Right forelimb (tissue), 1 donor: Measurements from ENCODE around the gene FEM1C.
"Not testable (repeated sequence)": the region's sequence is repeated elsewhere in the genome, so short reads cannot be mapped to it uniquely, and the experiment has no call there.

Experiments
- DNase-seq: peaks from one replicate; pipeline ENCODE4 v3.0.0-alpha.2; 2018

The FEM1C gene

DNA sequence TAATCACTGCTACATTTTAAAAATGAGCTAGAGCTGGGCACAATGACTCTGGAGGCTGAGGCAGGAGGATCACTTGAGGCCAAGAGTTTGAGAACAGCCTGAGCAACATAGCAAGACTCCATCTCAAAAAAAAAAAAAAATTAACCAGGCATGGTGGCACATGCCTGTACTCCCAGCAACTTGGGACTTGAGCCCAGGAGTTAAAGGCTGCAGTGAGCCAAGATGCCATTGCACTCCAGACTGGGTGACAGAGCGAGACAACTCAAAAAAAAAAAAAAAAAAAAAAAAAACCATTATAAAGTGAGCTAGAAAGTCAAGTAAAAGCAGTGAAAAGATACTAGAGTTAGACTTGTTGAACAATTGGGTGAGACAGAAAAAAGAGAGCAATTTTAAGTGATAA is 28.2 kb downstream of the FEM1C start:
- DNase-seq = no peak

DNA sequence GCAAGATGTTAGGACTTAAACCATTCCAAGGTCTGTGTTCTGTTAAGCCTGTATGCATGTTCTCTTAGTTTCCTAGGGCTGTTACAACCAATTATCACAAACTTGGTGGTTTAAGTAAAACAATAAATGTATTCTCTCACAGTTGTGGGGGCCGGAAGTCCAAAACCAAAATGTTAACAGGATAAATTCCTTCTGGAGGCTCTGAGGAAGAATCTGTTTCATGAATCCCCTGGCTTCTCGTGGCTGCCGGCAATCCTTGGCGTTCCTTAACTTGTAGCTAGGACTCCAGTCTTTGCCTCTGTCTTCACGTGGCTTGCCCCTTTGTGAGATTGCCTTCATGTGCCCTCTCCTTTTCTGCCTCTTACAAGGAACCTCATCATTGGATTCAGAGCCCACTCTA is 30.4 kb downstream of the FEM1C start:
- DNase-seq = no peak

DNA sequence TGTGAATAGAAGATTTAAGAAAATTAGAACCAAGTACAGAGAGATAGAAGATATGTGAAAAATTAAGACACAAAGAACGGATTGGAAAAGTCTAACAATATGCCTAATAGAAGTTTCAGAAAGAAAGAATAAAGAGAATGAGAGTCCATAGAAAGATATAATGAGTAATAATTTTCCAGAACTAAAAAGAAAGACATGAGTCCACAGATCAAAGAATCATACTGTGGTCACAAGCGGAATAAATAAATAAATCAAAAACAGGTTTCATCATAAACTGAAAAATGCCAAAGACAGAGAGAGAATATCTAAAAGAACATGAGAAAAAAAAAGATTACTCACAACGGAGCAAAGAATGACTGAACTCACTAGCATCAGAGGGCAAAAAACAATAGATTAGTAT is 32.9 kb downstream of the FEM1C start:
- no peak for DNase-seq

DNA sequence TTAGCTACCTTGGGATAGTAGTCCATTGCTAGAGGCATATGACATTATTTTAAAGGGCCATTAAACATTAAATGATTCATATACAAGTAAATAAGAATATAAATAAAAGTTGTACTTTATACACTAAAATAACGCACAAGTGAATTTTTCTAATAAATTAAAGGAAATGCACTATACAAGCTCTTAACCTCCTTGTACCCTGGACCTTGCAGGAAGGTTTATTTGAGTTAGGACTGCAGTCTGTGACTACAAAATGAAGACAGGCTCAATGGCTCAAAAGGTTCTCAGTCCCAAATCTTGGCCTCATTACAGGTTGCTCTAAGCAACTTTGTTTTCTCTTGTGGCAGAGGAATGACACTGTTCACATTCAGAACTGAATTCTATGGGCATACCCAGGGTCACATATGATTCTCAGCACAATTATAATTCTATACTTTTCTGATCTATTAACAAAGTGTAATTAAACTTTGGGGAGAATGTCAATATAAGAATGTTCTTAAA is 34.4 kb downstream of the FEM1C start:
- no peak for DNase-seq

DNA sequence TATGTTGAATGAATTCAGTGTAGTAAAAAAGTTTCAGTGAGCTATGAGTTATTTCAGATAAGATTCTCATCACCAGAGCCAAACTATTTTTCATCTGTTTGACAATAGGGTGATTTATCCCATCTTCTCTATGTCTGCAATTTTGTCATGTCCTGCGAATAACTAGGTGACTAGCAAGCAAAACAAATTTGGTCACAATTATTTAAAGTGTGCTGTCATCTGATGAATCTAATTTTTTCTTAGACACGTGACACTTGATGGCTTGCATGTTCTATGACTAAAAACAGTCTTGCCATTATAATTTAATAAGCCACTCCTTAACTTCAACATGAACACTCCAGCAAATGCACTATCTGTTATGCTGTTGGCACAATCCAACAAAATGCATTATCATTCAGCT is 35.0 kb downstream of the FEM1C start:
- no peak for DNase-seq

DNA sequence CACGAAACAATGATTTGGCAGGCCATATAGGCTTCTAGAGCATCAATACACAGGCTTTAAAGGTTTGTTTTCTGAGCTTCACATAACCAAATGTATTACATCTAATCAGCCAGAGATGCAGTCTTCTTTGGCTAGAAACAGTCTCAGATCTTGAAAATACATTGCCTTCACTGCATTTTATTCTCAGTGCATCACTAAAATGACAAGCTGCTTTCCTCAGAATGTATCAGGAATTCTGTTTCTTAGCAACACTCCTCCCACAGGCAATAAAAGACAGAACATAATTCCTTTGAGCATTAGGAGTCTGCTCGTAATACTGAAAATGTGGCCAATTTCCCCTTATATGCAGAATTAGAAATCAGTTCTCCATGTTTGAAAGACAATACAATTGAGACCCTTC is 36.9 kb downstream of the FEM1C start:
- DNase-seq = no peak

DNA sequence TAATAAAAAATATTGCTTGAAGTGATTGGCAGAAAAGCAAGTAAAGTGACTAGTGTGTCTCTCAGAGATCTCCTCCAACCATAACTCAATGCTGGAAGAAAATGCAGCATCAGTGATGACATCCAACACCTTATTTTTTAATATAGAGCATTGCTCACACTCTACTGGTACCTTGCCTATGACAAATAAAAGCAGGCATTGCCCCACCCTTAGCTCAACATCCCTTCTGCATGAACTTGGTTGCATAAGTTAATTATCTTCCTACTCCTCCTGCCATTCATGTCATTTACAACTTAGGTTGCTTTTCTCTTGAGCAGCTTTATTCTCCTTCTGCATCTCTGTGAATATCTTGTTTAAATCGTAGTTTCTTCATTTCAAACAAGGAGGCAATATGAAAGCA is 41.2 kb downstream of the FEM1C start:
- DNase-seq = no peak

DNA sequence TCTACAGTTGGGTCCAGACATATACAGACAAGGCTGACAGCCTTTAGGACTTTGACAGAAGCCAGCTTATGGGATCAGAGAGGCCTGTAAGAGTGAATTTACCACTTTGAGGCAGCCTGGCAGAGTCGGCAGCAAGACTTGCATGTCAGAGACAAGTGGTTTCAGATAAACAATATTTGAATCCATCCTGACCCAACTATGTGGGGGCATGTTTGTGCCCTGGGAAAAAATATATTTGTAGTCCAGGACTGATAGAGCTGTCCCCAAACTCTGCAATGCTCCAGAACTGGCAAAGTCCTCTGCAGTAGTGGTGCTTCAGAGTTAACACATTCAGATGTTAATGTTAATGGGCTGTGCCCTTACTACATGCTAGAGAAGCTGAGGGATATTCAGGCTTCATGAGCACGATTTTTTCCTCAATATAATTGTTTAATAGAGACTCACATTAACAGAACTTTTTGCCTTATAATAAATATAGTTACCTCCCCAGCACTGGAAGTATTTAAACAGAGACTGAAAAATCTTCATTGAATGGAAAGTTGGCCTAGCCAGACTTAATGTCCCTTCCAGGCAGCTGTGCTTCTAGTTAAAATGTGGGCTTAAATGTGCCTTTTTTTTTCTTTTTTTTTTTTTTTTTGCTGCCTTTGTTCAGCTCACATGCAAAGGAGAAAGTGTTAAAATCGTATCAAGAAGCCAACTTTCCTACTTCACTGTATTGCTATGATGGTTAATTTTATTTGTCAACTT is 42.9 kb downstream of the FEM1C start:
- no peak for DNase-seq

DNA sequence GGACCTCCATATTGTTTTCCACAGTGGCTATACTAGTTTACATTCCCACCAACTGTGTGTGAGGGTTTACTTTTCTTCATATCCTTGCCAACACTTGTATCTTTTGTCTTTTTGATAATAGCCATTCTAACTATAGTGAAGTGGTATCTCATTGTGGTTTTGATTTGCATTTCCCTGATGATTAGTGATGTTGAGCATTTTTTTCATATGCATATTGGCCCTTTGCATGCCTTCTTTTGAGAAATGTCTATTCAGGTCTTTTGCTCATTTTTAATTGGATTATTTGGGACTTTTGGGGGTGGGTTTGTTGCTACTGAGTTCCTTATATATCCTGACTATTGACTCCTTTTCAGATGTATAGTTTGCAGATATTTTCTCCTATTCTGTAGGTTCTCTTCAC is 44.4 kb downstream of the FEM1C start:
- no peak for DNase-seq

DNA sequence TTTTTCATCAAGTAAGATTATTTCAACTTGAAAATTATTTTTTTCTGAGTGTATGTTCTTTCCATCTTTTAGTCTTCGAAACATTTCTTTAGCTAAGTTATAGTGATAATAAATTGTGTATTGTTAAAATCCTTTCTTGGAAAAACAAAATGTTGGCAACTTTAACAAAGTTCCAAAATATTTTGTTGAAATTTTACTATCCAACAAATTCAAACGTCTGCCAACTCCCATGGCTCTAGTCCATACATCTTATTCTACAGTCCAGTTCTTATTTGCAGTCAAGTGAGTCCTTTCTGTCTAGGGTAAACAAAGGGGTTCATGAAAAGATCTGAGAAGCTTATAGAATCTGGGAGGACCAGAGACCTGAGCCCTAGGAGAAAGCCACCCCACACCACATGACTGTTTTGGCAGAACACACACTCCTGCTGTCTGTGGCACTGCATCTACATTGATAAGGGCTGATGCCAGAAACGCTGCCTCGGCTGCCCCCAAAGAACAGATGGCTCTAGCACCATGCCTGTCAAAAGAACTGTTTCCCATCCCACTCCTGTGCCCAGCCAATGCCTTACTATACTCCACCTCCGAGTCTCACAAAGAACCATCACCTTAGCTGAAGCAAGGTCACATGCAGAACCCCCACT is 47.5 kb downstream of the FEM1C start:
- no peak for DNase-seq

DNA sequence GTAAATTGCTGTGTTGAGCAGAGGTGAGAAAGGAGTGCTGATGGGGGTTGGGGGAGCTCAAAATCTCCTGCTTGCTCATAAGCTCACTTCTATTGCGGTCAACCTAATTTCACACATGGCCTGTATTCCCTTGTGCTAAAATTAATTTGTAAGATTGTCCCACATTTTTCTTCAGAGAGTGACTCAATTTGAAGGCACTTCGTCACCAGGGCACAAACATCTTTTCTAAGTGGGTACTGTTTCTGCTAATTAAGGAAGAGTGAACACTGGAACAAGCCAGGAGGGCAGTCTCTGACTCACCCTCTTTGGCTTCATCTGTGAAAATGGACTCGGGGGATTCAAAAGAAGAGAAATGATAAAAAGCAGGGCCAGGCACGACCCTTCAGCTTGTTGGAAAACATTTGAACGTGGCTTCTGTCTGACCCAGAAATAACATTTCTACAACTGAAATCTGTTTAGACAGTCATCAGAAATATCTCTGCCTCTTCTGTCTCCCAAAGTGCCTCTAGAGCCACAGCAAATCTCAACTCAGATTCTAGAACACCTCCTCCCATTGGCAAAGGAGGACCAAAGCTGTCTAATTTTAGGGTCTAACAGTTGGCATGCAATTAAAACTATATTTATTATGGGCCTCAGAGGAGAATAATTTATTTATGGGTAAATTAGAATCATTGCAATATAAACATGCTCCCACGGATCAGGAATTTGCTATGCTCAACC is 49.8 kb downstream of the FEM1C start:
- no peak for DNase-seq

DNA sequence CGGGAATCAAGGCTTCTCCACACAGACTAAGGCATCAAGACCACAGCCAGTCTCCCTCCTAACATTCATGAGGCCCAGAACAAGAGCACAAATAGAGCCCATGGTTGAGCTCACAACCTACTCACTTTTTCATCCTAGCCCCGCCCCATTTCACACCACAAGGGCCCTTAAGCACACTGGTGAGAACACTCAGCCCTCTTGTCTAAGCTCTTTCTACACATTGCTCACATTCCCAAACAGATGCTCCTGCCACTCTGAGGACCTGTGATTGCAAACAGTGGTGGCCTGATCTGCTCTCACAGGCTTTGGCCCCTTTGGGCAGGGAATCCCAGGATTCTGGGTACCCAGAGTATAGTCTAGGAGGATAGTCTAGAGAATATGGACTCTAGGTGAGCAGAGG is 54.0 kb downstream of the FEM1C start:
- DNase-seq = no peak

DNA sequence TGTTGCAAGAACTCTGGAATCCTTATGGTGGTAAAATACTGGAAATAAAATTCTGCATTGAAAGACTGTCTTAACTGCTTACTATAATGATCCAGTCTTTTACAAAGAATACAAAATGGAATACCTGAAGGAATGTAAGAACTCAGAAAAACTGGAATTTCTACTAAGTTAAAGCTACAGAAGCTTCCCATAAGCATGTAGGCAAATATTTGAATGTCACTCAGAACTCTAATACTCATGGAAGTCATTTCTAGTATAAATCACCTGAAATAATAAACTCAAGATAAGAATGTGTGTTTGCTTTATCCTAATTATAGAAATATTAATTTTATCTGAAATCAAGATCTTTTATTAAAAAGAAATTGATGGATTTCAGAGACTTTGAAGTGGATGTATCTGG is 54.8 kb downstream of the FEM1C start:
- no peak for DNase-seq

DNA sequence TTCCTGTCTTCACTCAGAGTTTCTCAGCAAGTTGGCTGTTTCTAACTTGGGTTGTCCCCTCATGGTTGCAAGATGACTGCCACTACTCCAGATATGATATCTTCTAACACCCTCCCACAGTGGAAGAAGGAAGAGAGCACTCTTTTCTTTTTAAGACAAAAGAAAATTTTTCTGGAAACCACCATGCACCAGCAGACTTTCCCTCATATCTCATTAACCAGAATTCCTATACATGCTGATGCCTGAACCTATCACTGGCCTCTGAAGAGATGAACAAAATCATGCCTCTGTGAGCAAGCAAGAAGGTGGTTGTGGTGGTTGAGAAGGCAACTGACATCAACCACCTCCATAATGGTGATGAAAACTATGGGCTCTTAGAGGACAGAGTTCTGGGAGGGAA is 56.8 kb downstream of the FEM1C start:
- no peak for DNase-seq

DNA sequence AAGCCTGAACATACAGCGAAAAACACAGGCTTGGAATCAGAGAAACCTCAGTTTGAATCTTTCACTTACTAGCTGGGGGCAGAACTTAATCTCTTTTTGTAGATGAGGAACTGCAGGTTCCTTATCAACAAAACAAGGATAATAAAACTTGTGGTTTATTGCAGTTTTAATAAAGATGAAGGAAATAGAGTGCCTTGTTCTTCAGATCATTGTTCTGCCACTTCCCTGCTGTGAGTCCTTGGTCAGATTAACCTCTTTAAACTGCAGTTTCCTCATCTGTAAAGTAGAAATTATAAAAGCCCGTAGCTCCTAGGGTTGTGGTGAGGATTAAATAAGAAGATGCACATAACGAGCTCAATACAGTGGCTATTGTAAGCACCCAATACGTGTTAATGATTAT is 57.4 kb downstream of the FEM1C start:
- DNase-seq = no peak

DNA sequence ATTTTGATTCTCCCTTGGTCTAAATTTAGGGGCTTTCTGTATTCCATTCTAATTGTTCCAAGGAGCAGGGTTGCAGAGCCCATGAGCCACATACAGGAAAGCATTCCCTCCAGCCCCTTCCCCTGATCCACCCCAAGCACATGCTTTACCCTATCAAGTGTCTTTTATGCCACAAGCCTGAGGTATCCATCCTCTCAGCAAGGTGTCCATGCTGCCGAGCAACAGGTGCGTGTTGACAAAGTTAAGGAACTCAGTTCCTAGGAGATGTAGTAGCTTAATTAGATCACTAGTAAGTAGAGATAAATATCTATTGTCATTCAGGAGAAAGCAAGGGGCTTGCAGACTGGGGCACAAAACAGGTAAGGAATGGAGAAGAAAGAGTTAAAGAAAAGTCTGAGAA is 57.8 kb downstream of the FEM1C start:
- no peak for DNase-seq

DNA sequence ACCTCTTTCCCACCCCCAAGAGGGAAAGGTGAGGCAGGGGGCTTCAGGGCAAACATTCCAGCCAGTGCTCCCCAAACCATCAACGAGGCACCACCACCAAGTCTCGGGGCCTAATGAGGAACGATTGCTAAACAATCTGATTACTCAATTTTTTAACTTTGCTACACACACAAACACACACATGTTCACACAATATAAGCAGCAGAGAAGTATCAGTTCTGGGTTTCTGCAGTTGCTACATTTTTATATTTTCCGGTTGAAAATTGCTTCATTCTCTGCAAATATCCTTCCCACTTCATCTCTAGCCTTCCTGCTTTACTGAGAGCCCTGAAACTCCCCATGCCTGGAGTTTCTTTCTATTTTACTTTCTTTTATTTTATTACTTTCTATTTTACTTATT is 60.2 kb downstream of the FEM1C start:
- no peak for DNase-seq

DNA sequence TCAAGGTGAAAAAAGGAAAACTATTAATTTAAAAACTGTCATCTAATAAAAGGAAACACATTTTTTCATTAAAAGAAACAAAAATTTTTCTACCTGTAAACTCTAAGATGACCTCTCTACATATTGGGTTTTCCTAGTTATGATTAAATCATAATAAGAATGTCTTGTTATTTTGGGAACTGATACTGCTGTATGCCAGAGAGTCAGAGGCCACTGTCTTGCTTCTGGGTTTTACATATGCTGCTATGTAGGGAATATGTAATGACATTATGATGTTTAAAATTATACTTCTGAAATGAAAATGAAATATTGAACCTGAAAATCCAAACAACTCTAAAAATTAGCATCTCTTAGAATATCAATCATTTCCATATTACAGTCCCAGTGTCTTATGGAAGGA is 63.7 kb downstream of the FEM1C start:
- DNase-seq = no peak

DNA sequence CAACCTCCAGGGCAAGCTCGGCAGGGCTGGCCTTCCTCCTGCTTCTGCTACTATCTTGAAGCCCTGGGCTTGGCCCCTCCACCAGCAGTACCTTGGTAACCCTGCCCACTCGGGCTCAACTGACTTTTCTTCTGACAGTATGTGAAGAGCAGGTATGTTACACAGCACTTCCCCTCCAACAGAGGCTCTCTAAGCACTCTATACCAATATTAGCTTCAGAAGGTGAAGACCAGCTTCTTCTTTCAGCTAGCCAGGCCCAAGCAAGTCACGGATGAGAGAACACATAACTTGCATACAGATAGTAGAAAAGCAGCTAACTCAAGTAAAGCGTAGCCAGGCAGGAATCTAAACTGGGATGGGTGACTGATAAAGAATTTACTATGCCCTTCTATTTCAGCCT is 64.3 kb downstream of the FEM1C start:
- DNase-seq = no peak

DNA sequence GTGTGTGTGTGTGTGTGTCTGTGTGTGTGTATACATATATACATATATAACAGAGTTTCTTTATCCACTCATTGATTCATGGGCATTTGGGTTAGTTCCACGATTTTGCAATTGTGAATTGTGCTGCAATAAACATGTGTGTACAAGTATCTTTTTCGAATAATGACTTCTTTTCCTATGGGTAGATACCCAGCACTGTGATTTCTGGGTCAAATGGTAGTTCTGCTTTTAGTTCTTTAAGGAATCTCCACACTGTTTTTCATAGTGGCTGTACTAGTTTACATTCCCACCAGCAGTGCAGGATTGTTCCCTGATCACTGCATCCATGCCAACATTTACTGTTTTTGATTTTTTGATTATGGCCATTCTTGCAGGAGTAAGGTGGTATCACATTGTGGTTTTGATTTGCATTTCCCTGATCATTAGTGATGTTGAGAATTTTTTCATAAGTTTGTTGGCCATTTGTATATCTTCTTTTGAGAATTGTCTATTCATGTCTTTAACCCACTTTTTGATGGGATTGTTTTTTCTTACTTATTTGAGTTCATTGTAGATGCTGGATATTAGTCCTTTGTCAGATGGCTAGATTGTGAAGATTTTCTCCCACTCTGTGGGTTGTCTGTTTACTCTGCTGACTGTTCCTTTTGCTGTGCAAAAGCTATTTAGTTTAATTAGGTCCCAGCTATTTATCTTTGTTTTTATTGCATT is 65.3 kb downstream of the FEM1C start:
- DNase-seq = not testable (repeated sequence)

DNA sequence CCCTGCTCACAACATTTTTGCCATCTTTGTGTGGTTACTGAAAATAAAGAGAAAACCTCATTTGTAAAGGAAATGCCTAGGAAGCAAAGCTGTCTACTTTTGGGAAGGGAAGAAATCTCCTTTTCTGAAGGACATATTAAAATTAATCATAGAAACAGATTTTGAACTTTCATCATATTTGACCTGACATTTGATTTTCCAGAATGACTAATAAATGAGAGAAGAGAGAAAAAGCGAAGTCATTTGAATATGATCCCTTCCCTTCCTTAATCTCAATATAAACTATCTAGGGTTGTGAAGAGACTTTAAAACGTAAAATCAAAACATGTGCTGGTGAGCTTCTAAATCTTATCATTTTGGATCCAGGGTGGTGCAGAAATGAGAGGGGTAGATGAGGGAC is 66.3 kb downstream of the FEM1C start:
- no peak for DNase-seq

DNA sequence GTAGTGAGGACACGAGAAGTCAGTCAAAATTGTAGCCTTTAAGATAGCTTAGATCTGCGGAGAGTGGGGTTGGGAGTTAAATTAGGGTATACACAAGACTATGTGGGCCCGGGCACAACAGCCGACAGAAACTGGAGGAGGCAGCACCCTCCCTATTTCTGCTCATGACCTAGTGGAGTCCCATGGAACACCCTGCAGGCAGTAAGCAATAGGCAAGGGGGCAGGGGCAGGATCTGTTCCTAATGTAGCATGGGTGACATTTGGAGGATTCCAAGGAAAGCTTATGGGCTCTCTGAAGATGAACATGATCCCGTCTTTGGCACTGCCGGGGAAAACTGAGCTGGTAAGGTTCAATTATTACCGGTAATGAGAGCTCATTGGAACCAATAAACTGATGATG is 67.0 kb downstream of the FEM1C start:
- DNase-seq = no peak

DNA sequence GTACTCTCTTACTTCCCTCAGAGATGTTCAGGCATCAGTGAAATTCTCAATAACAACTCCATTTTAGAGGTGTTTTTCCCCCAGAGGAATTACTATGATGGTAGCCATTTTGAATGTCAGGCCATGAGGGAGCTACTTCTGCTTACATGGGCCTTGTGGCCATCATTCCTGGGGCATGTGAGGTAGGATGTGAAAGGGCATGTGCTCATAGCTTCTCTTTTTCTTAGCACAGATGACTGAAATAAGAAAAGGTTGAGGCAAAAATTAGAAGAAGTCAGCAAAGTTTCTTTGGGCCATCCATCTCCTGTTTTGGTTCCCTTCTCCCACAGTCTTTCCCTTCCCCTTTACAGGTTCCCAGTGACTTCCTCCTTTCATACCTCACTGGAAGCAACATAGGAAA is 68.8 kb downstream of the FEM1C start:
- DNase-seq = no peak
